ENCODE data around the gene ABHD8.

ABHD8 gene

DNA sequence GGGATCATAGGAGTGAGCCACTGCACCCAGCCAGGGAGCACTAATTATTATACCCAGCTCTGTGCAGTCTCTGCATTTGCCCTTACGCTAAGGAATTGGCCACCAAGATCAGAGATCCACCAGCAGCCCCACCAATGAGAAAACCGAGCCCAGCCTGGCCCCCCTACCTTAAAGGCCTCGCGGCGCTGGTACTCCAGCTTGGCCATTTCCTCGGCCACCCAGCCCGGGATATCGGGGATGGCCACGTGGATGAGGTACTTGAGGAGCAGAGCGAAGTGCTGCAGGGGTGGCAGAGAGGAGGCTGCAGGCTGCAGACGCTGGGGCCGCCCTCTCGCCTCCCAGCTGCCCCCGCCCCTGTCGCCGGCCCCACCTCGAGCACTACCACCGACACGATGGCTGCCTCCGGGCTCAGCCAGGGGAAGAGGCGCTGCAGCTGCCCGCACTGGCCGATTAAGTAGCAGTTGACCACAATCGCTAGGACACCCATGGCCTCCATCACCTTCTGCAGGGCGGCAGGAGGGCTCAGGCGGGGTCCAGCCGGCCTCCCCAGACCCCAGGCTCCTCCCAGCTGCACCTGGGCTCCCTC is 23.9 kb upstream of the ABHD8 start:
- no peak for DNase-seq (ENCODE audit: low read depth)
- TF ChIP-seq, protein P1, sequence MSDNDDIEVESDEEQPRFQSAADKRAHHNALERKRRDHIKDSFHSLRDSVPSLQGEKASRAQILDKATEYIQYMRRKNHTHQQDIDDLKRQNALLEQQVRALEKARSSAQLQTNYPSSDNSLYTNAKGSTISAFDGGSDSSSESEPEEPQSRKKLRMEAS (IDR thresholded peaks at IDR 0.05; ENCODE audit: low read depth, low read length) = no peak
- TF ChIP-seq MYC (IDR thresholded peaks at IDR 0.05; ENCODE audit: low read depth, low read length) (no peak), POLR2A (IDR thresholded peaks at IDR 0.05; ENCODE audit: extremely low read depth, insufficient read length) (no peak)
- TF ChIP-seq, protein P2, sequence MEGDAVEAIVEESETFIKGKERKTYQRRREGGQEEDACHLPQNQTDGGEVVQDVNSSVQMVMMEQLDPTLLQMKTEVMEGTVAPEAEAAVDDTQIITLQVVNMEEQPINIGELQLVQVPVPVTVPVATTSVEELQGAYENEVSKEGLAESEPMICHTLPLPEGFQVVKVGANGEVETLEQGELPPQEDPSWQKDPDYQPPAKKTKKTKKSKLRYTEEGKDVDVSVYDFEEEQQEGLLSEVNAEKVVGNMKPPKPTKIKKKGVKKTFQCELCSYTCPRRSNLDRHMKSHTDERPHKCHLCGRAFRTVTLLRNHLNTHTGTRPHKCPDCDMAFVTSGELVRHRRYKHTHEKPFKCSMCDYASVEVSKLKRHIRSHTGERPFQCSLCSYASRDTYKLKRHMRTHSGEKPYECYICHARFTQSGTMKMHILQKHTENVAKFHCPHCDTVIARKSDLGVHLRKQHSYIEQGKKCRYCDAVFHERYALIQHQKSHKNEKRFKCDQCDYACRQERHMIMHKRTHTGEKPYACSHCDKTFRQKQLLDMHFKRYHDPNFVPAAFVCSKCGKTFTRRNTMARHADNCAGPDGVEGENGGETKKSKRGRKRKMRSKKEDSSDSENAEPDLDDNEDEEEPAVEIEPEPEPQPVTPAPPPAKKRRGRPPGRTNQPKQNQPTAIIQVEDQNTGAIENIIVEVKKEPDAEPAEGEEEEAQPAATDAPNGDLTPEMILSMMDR (IDR thresholded peaks at IDR 0.05; ENCODE audit: low read depth, low read length) = no peak
- no peak overlapping the region for H3K4me3 ChIP-seq (ENCODE audit: low read depth, low read length)

DNA sequence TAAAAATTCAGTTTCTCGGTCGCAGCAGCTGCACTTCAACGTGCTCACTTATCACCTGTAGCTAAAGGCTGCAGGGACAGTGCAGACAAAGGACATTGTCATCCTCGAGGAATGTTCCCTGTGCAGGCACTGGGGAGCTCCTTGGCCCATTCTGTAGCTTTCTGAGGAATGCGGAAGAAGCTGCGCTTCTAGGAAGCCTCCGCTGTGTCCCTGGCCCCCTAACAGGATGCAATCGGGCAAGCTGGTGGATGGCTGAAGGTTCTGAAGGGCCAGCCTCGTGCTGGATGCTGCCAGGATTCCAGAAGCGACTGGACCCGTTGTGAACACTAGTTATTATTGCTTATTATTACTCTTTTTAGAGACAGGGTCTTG is 23.4 kb upstream of the ABHD8 start:
- H3K4me3 ChIP-seq (ENCODE audit: low read depth, low read length) = no peak overlapping the region
- no peak for DNase-seq (ENCODE audit: low read depth)
- TF ChIP-seq POLR2A (IDR thresholded peaks at IDR 0.05; ENCODE audit: extremely low read depth, insufficient read length) (no peak), MYC (IDR thresholded peaks at IDR 0.05; ENCODE audit: low read depth, low read length) (no peak)
- TF ChIP-seq, protein P2 (IDR thresholded peaks at IDR 0.05; ENCODE audit: low read depth, low read length) = no peak
- TF ChIP-seq, protein P1 (IDR thresholded peaks at IDR 0.05; ENCODE audit: low read depth, low read length) = no peak

DNA sequence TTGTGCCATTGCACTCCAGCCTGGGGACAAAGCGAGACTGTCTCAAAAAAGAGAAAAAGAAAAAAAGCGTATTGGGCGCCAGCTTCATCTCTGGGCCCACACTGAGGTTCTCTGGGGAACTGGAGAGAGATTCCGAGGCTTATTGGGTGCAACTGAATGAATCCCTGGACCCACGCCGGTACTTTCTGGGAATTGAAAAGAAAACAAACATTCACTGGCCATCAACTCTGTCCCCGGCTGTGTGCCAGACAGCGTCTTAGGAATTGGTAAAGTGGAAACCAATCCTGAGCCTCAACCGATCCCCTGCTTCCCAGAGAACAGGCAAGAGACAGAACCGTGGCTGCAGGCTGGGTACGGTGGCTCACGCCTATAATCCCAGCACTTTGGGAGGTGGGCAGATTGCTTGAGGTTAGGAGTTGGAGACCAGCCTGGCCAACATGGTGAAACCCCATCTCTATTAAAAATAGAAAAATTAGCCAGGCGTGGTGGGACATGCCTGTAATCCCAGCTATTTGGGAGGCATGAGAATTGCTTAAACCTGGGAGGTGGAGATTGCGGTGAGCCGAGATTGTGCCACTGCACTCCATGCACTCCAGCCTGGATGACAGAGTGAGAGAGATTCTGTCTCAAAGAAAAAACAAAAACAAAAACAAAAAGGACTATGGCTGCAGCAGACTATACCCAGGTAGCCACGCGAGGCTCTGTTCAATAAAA is 22.8 kb upstream of the ABHD8 start:
- TF ChIP-seq, protein P2 (IDR thresholded peaks at IDR 0.05; ENCODE audit: low read depth, low read length) = no peak
- TF ChIP-seq POLR2A (IDR thresholded peaks at IDR 0.05; ENCODE audit: extremely low read depth, insufficient read length) = no peak
- TF ChIP-seq, protein P1 (IDR thresholded peaks at IDR 0.05; ENCODE audit: low read depth, low read length) = no peak
- no peak for TF ChIP-seq MYC (IDR thresholded peaks at IDR 0.05; ENCODE audit: low read depth, low read length)
- DNase-seq (ENCODE audit: low read depth) = no peak
- no peak overlapping the region for H3K4me3 ChIP-seq (ENCODE audit: low read depth, low read length)

DNA sequence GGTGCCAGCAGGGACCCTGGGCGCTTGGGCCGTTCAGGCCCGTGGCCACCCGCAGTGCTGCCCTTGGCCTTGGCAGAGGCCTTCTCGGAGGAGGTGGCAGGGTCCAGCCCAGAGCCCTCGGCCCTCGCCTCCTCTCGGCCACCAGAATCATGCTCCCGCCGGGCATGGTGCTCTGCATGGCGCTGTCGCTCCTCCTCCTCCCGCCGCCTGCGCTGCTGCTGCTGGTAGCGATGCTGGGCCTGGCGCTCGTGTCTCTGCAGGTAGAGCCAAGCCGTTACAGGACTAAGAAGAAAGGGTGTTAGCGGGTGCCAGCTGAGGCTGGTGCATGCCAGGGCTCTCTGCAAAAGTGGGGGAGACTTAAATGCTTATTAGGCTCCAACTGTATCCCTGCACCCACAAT is 21.9 kb upstream of the ABHD8 start:
- no peak overlapping the region for H3K4me3 ChIP-seq (ENCODE audit: low read depth, low read length)
- TF ChIP-seq MYC (IDR thresholded peaks at IDR 0.05; ENCODE audit: low read depth, low read length) = no peak

DNA sequence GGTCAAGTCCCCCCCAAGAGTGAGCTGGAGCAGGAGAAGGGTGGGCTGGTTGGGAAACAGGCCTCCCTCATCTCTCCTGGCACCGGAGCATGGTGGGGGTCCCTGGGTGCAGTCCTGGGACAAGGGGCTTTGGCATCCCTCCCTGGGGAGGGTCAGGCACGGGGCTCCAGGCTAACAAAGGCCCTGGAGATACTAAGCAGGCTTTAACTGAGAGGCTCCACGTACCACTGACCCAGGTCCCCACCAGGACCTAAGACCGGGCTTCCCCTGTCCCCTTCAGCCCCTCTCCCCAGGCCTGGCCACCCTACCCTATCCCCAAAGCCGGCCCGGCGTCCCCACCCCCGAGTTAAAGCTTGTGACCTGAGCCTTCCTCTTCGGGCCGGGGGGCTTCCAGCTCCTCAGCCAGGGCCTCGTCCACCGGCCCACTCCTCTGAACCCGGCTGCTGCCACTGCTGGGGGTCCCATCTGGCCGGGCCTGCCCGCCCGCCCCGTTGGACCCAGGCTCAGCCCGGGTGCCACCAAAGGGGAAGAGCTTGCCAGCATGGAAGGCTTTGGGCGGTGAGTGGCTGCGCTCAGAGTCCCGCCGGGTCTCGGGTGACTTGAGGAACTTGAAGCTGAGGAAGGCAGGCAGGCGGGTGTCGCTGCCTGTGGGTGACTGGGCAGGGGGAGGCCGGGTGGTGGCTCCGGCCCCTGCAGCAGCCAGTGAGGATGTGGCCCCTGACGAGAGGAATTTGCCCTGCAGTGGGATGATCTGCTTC is 21.3 kb upstream of the ABHD8 start:
- TF ChIP-seq, protein P2 (IDR thresholded peaks at IDR 0.05; ENCODE audit: low read depth, low read length) = no peak
- TF ChIP-seq MYC (IDR thresholded peaks at IDR 0.05; ENCODE audit: low read depth, low read length) (no peak), POLR2A (IDR thresholded peaks at IDR 0.05; ENCODE audit: extremely low read depth, insufficient read length) (no peak)
- TF ChIP-seq, protein P1 (IDR thresholded peaks at IDR 0.05; ENCODE audit: low read depth, low read length) = no peak
- no peak for DNase-seq (ENCODE audit: low read depth)
- no peak overlapping the region for H3K4me3 ChIP-seq (ENCODE audit: low read depth, low read length)

More for the DNA sequence above, 21.9 kb upstream of the ABHD8 start:
- no peak for DNase-seq (ENCODE audit: low read depth)

DNA sequence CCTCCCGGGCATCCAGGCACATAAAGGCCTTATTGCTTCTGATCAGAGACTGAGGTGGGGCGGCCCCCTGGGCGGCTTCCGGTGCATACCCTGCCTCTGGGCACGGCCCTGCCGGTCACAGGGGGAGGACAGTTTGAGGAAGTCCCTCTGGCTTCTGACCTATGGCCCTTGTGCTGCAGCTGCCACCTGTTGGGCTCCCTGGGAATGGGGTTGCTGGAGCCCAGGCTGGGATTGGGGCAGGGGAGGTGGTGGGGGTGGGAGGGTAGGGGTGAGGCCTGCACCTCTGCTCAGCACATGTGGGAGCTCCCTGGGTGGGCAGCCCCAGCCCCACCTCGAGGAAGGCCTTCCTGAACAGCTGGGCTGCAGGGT is 20.7 kb upstream of the ABHD8 start:
- no peak overlapping the region for H3K4me3 ChIP-seq (ENCODE audit: low read depth, low read length)
- TF ChIP-seq MYC (IDR thresholded peaks at IDR 0.05; ENCODE audit: low read depth, low read length) (no peak), POLR2A (IDR thresholded peaks at IDR 0.05; ENCODE audit: extremely low read depth, insufficient read length) (no peak)
- no peak for DNase-seq (ENCODE audit: low read depth)

Data from NB4 (cell line).